Heart right ventricle (tissue), 16 donors: Measurements from ENCODE around the gene TEX10. TPM values are rescaled to one million over a fixed set of nuclear protein-coding genes. Genes with fewer than 3 reads are reported as not detected.
"Not testable (repeated sequence)": the region's sequence is repeated elsewhere in the genome, so short reads cannot be mapped to it uniquely, and the experiment has no call there.

Experiments used
- ATAC-seq, 8 donors: fragments of 200-7000 bp; cut with Tn5 transposase; one replicate each; pipeline ENCODE4 v1.9.1; 2020; ENCODE audit warnings: mild to moderate bottlenecking in 8 of 8, moderate library complexity in 8 of 8, moderate number of reproducible peaks in 1 of 8
- DNase-seq, 2 donors: peaks; one replicate each; pipeline ENCODE4 v3.0.0-alpha.2; 2020
- H3K27ac ChIP-seq, 10 donors: fragments of 200-600 bp; sonication (generic) in 2 of 10; one replicate each; pipeline versions ENCODE4 v1.5.0 to v1.8.0; 2020 to 2022; ENCODE audit warnings: mild to moderate bottlenecking in 3 of 10
- H3K27me3 ChIP-seq, 7 donors: fragments of 200-600 bp; one replicate each; pipeline ENCODE4 v1.8.0; 2021 to 2022; ENCODE audit warnings: mild to moderate bottlenecking in 2 of 7
- H3K36me3 ChIP-seq, 9 donors: fragments of 200-600 bp; sonication (generic) in 1 of 9; one replicate each; pipeline versions ENCODE4 v1.5.0 to v1.8.0; 2020 to 2022; ENCODE audit warnings: mild to moderate bottlenecking in 2 of 9
- H3K4me1 ChIP-seq, 9 donors: fragments of 200-600 bp; sonication (generic) in 1 of 9; one replicate each; pipeline versions ENCODE4 v1.5.0 to v1.8.0; 2020 to 2022; ENCODE audit warnings: mild to moderate bottlenecking in 4 of 9
- H3K4me3 ChIP-seq, 10 donors: fragments of 200-600 bp; sonication (generic) in 2 of 10; one replicate each; pipeline versions ENCODE4 v1.5.0 to v1.8.0; 2020 to 2022; ENCODE audit warnings: mild to moderate bottlenecking in 7 of 10, moderate library complexity in 2 of 10
- H3K9me3 ChIP-seq, 11 donors: fragments of 200-600 bp in 10 of 11; sonication (generic) in 2 of 11; one replicate each; pipeline versions ENCODE4 v1.5.0 to v1.8.0; 2013 to 2022; ENCODE audit warnings: mild to moderate bottlenecking in 2 of 11, control low read depth in 1 of 11, moderate library complexity in 1 of 11
- CTCF ChIP-seq, 9 donors: fragments of 200-600 bp; sonication (generic) in 2 of 9; IDR thresholded peaks; one replicate each; pipeline versions ENCODE4 v1.5.0 to v1.8.0; 2021 to 2022; ENCODE audit warnings: antibody characterized with exemption in 9 of 9, mild to moderate bottlenecking in 5 of 9, moderate library complexity in 1 of 9
- WGBS, 2 donors: extraction: QIAGEN DNeasy Blood & Tissue Kit; methylation state at CpG; one replicate each; pipeline ENCODE4 v1.1.7; 2013; ENCODE audit warnings: inconsistent platforms in 1 of 2; 5-methylcytosine and 5-hydroxymethylcytosine counted together
- intact Hi-C, 10 donors: fragments of 100-400 bp; cut with DNase I; formaldehyde crosslinking; loops; one replicate each; pipeline versions ENCODE4 v1.11.1 to v1.14.2; 2022
- polyA plus RNA-seq, 2 donors: library from polyadenylated mRNA; stranded (reverse); fragments of 200-250 nt; gene quantifications; one replicate each; pipeline ENCODE4 v1.2.3, GENCODE V29; 2013
- total RNA-seq, 10 donors: library from RNA; stranded (reverse); fragmentation: NEBNext Ultra II Directional in 3 of 10; extraction: Animal tissue kit (Norgen Biotek cat#: 25700) in 3 of 10; gene quantifications; one replicate each; pipeline versions ENCODE4 v1.2.1 to v1.2.4, GENCODE V29; 2021 to 2023
- donor health status: Arrhythmogenic right ventricular cardiomyopathy.
- donor health status: ischemic (EF 13 %, LVEDD 7.1; RV severe dilation, severe dysfunction).
- donor health status: healthy with polysubstance abuse.
- donor health status: DM: no; HTN: yes; CAD: no.
- donor health status: DM: no; HTN: no; CAD: no.
- donor health status: ischemic (EF 25% LVEDD 6.9; RV normal size, moderate dysfunction).
- donor health status: ischemic (EF 25% LVEDD 5.7; RV mildly dilated, moderate dysfunction).
- donor health status: healthy.
- donor health status: DM: yes; HTN: yes; CAD: no.
- donor health status: Ischemic cardiomyopathy.
- donor health status: ischemic (EF 35%, LVEDD 5.7; RV mildly dilated, moderate dysfunction).
- donor health status: nonischemic (EF 11% LVEDD 7.7; RV severe dilation, severe dysfunction).
- donor health status: DM: yes; HTN: yes; CAD: no.
- donor health status: PGD.
- donor health status: ischemic (EF 29% LVEDD 5.4; RV normal size, mild dysfunction).
- donor health status: nonischemic (EF 23%, LVEDD 6.1; RV moderate dilation, normal function).

TEX10 gene
- total and polyA plus RNA-seq, 12 donors: 2.9 to 10.3 (median 9.0) TPM

GRCh38 chr9:100350188-100350587 is 2.6 kb downstream of the TEX10 start:
- ATAC-seq (no peak), DNase-seq (no peak)
- H3K36me3 ChIP-seq: peaks cover 0 to 26% (median 9%) of the 10 kb centered on the region in 9 donors
- H3K4me3 ChIP-seq: no peak overlapping the region
- H3K27me3 ChIP-seq: no peaks in the 10 kb centered on the region
- peaks cover 0 to 32% (median 16%) of the 10 kb centered on the region in 9 donors for H3K4me1 ChIP-seq
- intact Hi-C loops: loop anchor here in 5 of 10 donors (5.0 to 10.0 kb wide), 4 partner anchors 75 to 247 kb away; partner anchors contain the start of gene MSANTD3 (in 5 of the 5)
- TF ChIP-seq CTCF (IDR thresholded peaks at IDR 0.05): no peak
- peaks cover 0 to 5% (median 0%) of the 10 kb centered on the region in 11 donors for H3K9me3 ChIP-seq
- 90 to 98% methylated on average over 1 of the region's 1 CpG for WGBS, 2 donors
- H3K27ac ChIP-seq: no peak overlapping the region

- no peak overlapping the region for H3K27ac ChIP-seq
- ATAC-seq (peak in 1 of 8 donors; percentile 76), DNase-seq (no peak)
- H3K4me3 ChIP-seq: no peak overlapping the region
- H3K4me1 ChIP-seq: peaks cover 0 to 20% (median 16%) of the 10 kb centered on the region in 9 donors
- 68% methylated on average over 3 of the region's 3 CpGs for WGBS, 2 donors
- H3K9me3 ChIP-seq: no peaks in the 10 kb centered on the region
- intact Hi-C loops: loop anchor here in 1 of 10 donors (10.0 kb wide), 1 partner anchor 88 kb away; no protein-coding TSS in a partner anchor
- H3K36me3 ChIP-seq: peaks cover 0 to 33% (median 12%) of the 10 kb centered on the region in 9 donors
- TF ChIP-seq CTCF (IDR thresholded peaks at IDR 0.05): no peak
- H3K27me3 ChIP-seq: no peaks in the 10 kb centered on the region
Observed at GRCh38 chr9:100346836-100347235, 5.9 kb downstream of the TEX10 start.

GRCh38 chr9:100341889-100342288 is 10.9 kb downstream of the TEX10 start:
- WGBS, 2 donors: 95 to 97% methylated on average over 3 of the region's 3 CpGs
- Histone ChIP-seq H3K27ac (no peak overlapping the region), H3K4me3 (no peak overlapping the region), H3K36me3 (peaks cover 0 to 48% (median 12%) of the 10 kb centered on the region in 9 donors), H3K27me3 (no peaks in the 10 kb centered on the region), H3K4me1 (no peaks in the 10 kb centered on the region), H3K9me3 (no peaks in the 10 kb centered on the region)
- DNase-seq (no peak), ATAC-seq (no peak)
- no peak for TF ChIP-seq CTCF (IDR thresholded peaks at IDR 0.05)
- intact Hi-C loops: loop anchor here in 1 of 10 donors (10.0 kb wide), 1 partner anchor 93 kb away; no protein-coding TSS in a partner anchor

GRCh38 chr9:100340224-100340623 is 12.5 kb downstream of the TEX10 start:
- intact Hi-C loops: loop anchor here in 1 of 10 donors (10.0 kb wide), 1 partner anchor 95 kb away; no protein-coding TSS in a partner anchor
- ATAC-seq: no peak
- no peaks in the 10 kb centered on the region for H3K9me3 ChIP-seq
- H3K27ac ChIP-seq: no peak overlapping the region
- no peaks in the 10 kb centered on the region for H3K27me3 ChIP-seq
- DNase-seq: no peak
- 96% methylated on average over 2 of the region's 2 CpGs for WGBS, 2 donors
- H3K4me1 ChIP-seq: no peaks in the 10 kb centered on the region
- peaks cover 0 to 33% (median 4%) of the 10 kb centered on the region in 9 donors for H3K36me3 ChIP-seq
- H3K4me3 ChIP-seq: no peak overlapping the region
- TF ChIP-seq CTCF (IDR thresholded peaks at IDR 0.05): no peak

- ATAC-seq, H3K4me3 ChIP-seq, H3K9me3 ChIP-seq, H3K27me3 ChIP-seq, H3K27ac ChIP-seq, H3K4me1 ChIP-seq, intact Hi-C loops, DNase-seq: not testable (repeated sequence)
- 97 to 99% methylated on average over 5 of the region's 5 CpGs for WGBS, 2 donors
- H3K36me3 ChIP-seq: peaks cover 0 to 34% (median 0%) of the 10 kb centered on the region in 9 donors
Observed at GRCh38 chr9:100338736-100339135, 14.0 kb downstream of the TEX10 start.
